OCI-LY3 (cell line): ENCODE measurements around the gene DLG1.

Source experiments
- CTCF ChIP-seq: fragments of 200-600, 300-600 bp; sonication (generic); IDR thresholded peaks from 2 replicates; pipeline ENCODE4 v1.5.1; 2014; ENCODE audit warnings: antibody characterized with exemption, low read length, low read depth
- EZH2phosphoT487 ChIP-seq: fragments of 200-600 bp; shearing (Covaris generic); IDR thresholded peaks from 2 replicates; pipeline ENCODE4 v1.6.1; 2018; ENCODE audit warnings: antibody characterized with exemption, mixed run types, low read depth

GRCh38 chr3:197205265-197205664, 93.1 kb downstream of the DLG1 start:
- TF ChIP-seq CTCF (no peak), EZH2phosphoT487 (no peak)
